Activated CD8-positive, alpha-beta memory T cell treated with anti-CD3 and anti-CD28 coated beads for 1 hour (primary cell): ENCODE measurements around the gene GPR152.

Source experiments
- DNase-seq, 2 donors: peaks; one replicate each; pipeline ENCODE4 v3.0.0-alpha.2; 2020; ENCODE audit warnings: low read depth in 1 of 2; ENCODE audit errors: extremely low read depth in 1 of 2

Gene GPR152

GRCh38 chr11:67441731-67442351 lies 10.7 kb downstream of the GPR152 start:
- DNase-seq: no peak

GRCh38 chr11:67441098-67441563 lies 11.4 kb downstream of the GPR152 start:
- DNase-seq: no peak

GRCh38 chr11:67440229-67441097 lies 12.1 kb downstream of the GPR152 start:
- no peak for DNase-seq

GRCh38 chr11:67439321-67440228 lies 13.0 kb downstream of the GPR152 start:
- no peak for DNase-seq

- peak; percentile 45 to 61 for DNase-seq
Measured at GRCh38 chr11:67438158-67438902, 14.2 kb downstream of the GPR152 start.

GRCh38 chr11:67437809-67438157 lies 14.7 kb downstream of the GPR152 start:
- DNase-seq: no peak

- DNase-seq: peak; percentile 39 to 67
Measured at GRCh38 chr11:67437082-67437808, 15.3 kb downstream of the GPR152 start, which contains the start of gene PTPRCAP. Gene PTPRCAP (minus strand): TSS chr11:67437682. CDS start chr11:67437619, 63 bp downstream.

- DNase-seq: peak in 1 of 2 donors; percentile 47
Measured at GRCh38 chr11:67436459-67437081, 16.0 kb downstream of the GPR152 start.

GRCh38 chr11:67435727-67436458 lies 16.6 kb downstream of the GPR152 start:
- DNase-seq: no peak

- no peak for DNase-seq
Measured at GRCh38 chr11:67435031-67435726, 17.4 kb downstream of the GPR152 start.

- DNase-seq: no peak
Measured at GRCh38 chr11:67434395-67434881, 18.1 kb downstream of the GPR152 start.

- DNase-seq: no peak
Measured at GRCh38 chr11:67433536-67434394, 18.8 kb downstream of the GPR152 start.

GRCh38 chr11:67432655-67433349 lies 19.7 kb downstream of the GPR152 start:
- no peak for DNase-seq

- DNase-seq: no peak
Measured at GRCh38 chr11:67431346-67432249, 20.9 kb downstream of the GPR152 start.

- no peak for DNase-seq
Measured at GRCh38 chr11:67429722-67430121, 22.8 kb downstream of the GPR152 start.
